HepG2 (cell line): ENCODE measurements around the gene ZNF629. TPM values are rescaled to one million over a fixed set of nuclear protein-coding genes. Genes with fewer than 3 reads are reported as not detected.

ENCODE experiments used
- ATF1 ChIP-seq: IDR thresholded peaks from 2 replicates; pipeline ENCODE4 v1.6.1; 2016; ENCODE audit warnings: mild to moderate bottlenecking, control low read depth
- ATM ChIP-seq: fragments of 450-650 bp; IDR thresholded peaks from 2 replicates; pipeline ENCODE4 v1.7.1; 2017; ENCODE audit warnings: mild to moderate bottlenecking, borderline replicate concordance
- BATF2 ChIP-seq: sonication (generic); formaldehyde crosslinking; IDR thresholded peaks from 2 replicates; pipeline ENCODE4 v1.8.0; 2022; ENCODE audit warnings: mild to moderate bottlenecking, missing genetic modification reagents, moderate library complexity
- CEBPB ChIP-seq: IDR thresholded peaks from 2 replicates; pipeline ENCODE4 v1.6.1; 2011; ENCODE audit warnings: low read depth, low read length, improper control_type of control experiment, borderline replicate concordance
- ESRRA ChIP-seq: sonication (generic); formaldehyde crosslinking; IDR thresholded peaks from 2 replicates; pipeline ENCODE4 v1.5.1; 2020; ENCODE audit warnings: mild to moderate bottlenecking, low read depth, missing genetic modification reagents
- GLI4 ChIP-seq: sonication (generic); formaldehyde crosslinking; IDR thresholded peaks from 2 replicates; pipeline ENCODE4 v1.5.1; 2020; ENCODE audit warnings: missing genetic modification reagents, mild to moderate bottlenecking, moderate library complexity, borderline replicate concordance
- HHEX ChIP-seq: IDR thresholded peaks from 2 replicates; pipeline ENCODE4 v1.6.1; 2016; ENCODE audit warnings: control low read depth
- KLF9 ChIP-seq: IDR thresholded peaks from 2 replicates; pipeline ENCODE4 v1.6.1; 2016; ENCODE audit warnings: low read depth
- MTA3 ChIP-seq: sonication (generic); formaldehyde crosslinking; IDR thresholded peaks from 2 replicates; pipeline ENCODE4 v1.4.0; 2020; ENCODE audit warnings: missing genetic modification reagents
- MYNN ChIP-seq: sonication (generic); formaldehyde crosslinking; IDR thresholded peaks from 2 replicates; pipeline ENCODE4 v1.4.0; 2020; ENCODE audit warnings: mild to moderate bottlenecking, low read depth, missing genetic modification reagents
- RFX3 ChIP-seq: IDR thresholded peaks from 2 replicates; pipeline ENCODE4 v1.6.1; 2016; ENCODE audit warnings: missing biosample characterization, missing genetic modification reagents
- SALL1 ChIP-seq: sonication (generic); formaldehyde crosslinking; IDR thresholded peaks from 2 replicates; pipeline ENCODE4 v1.8.0; 2022; ENCODE audit warnings: mild to moderate bottlenecking, missing genetic modification reagents
- SP1 ChIP-seq, 2 experiments: fragments of 450-650 bp in 1 of 2; sonication (generic) in 1 of 2; formaldehyde crosslinking in 1 of 2; IDR thresholded peaks; 2 replicates each; pipeline versions ENCODE4 v1.4.0 to v1.6.1; 2016 to 2020; ENCODE audit warnings: missing genetic modification reagents in 1 of 2
- STAT6 ChIP-seq: sonication (generic); formaldehyde crosslinking; IDR thresholded peaks from 2 replicates; pipeline ENCODE4 v1.4.0; 2020; ENCODE audit warnings: missing genetic modification reagents, mild to moderate bottlenecking, borderline replicate concordance
- TFAP4 ChIP-seq: sonication (generic); IDR thresholded peaks from 2 replicates; pipeline ENCODE4 v1.6.1; 2016; ENCODE audit warnings: low read depth, borderline replicate concordance
- ZFY ChIP-seq: sonication (generic); formaldehyde crosslinking; IDR thresholded peaks from 2 replicates; pipeline ENCODE4 v1.4.0; 2020; ENCODE audit warnings: missing genetic modification reagents
- ZKSCAN1 ChIP-seq: fragments of 150-350 bp; IDR thresholded peaks from 2 replicates; pipeline ENCODE4 v1.6.1; 2014; ENCODE audit warnings: low read length
- ZNF225 ChIP-seq: sonication (generic); formaldehyde crosslinking; IDR thresholded peaks from 2 replicates; pipeline ENCODE4 v1.4.0; 2020; ENCODE audit warnings: mild to moderate bottlenecking, missing genetic modification reagents
- ZNF460 ChIP-seq: sonication (generic); formaldehyde crosslinking; IDR thresholded peaks from 2 replicates; pipeline ENCODE4 v1.5.1; 2020; ENCODE audit warnings: missing genetic modification reagents, mild to moderate bottlenecking, borderline replicate concordance
- ZNF512 ChIP-seq: sonication (generic); formaldehyde crosslinking; IDR thresholded peaks from 2 replicates; pipeline ENCODE4 v1.4.0; 2020; ENCODE audit warnings: mild to moderate bottlenecking, missing genetic modification reagents
- ZNF547 ChIP-seq: sonication (generic); formaldehyde crosslinking; IDR thresholded peaks from 2 replicates; pipeline ENCODE4 v1.5.1; 2020; ENCODE audit warnings: mild to moderate bottlenecking, missing genetic modification reagents
- ZNF776 ChIP-seq: sonication (generic); formaldehyde crosslinking; IDR thresholded peaks from 2 replicates; pipeline ENCODE4 v1.4.0; 2020; ENCODE audit warnings: mild to moderate bottlenecking, missing genetic modification reagents
- ZNF839 ChIP-seq: sonication (generic); formaldehyde crosslinking; IDR thresholded peaks from 2 replicates; pipeline ENCODE4 v1.4.0; 2020; ENCODE audit warnings: missing genetic modification reagents, mild to moderate bottlenecking, borderline replicate concordance
- polyA plus RNA-seq, 8 experiments: library from polyadenylated mRNA; depleted of rRNA in 3 of 8; stranded (reverse) in 7 of 8; unstranded in 1 of 8; fragments of >200 nt; fragmentation: Illumina TruSeq in 4 of 8; extraction: Trizol in 4 of 8; gene quantifications; 2 replicates each; pipeline versions ENCODE4 v1.2.1 to v1.2.3, GENCODE V29; 2011 to 2016; ENCODE audit warnings: low read depth in 4 of 8, missing spikeins in 1 of 8, mixed read lengths in 1 of 8; ENCODE audit not compliant: insufficient read depth in 1 of 8
- total RNA-seq, 5 experiments: library from RNA; depleted of rRNA; stranded (reverse); fragments of >200 nt; fragmentation: Illumina TruSeq; extraction: Trizol; gene quantifications; 2 replicates each; pipeline ENCODE4 v1.2.3, GENCODE V29; 2016; ENCODE audit warnings: low read depth in 1 of 5
- TF ChIP-seq, protein P1 (sequence below): IDR thresholded peaks from 2 replicates; pipeline ENCODE4 v1.6.1; 2018; ENCODE audit warnings: missing genetic modification reagents

Gene ZNF629
- total and polyA plus RNA-seq, 2 of the 13 experiments (the other 11 are each of a cell fraction or from before 2014, with no cell fraction given): 6.1 to 16.5 TPM

- TF ChIP-seq ZNF512 (CRISPR knock-in tag): peak; percentile 67; the same call in 1 of the 2 replicates
- peak; percentile 87; the same call in 1 of the 2 replicates for TF ChIP-seq ZNF839 (CRISPR knock-in tag)
- TF ChIP-seq, protein P1, sequence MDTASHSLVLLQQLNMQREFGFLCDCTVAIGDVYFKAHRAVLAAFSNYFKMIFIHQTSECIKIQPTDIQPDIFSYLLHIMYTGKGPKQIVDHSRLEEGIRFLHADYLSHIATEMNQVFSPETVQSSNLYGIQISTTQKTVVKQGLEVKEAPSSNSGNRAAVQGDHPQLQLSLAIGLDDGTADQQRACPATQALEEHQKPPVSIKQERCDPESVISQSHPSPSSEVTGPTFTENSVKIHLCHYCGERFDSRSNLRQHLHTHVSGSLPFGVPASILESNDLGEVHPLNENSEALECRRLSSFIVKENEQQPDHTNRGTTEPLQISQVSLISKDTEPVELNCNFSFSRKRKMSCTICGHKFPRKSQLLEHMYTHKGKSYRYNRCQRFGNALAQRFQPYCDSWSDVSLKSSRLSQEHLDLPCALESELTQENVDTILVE (CRISPR knock-in tag): peak; percentile 85; the same call in 1 of the 2 replicates
- TF ChIP-seq BATF2 (CRISPR knock-in tag): peak; percentile 87; the same call in 1 of the 2 replicates
- TF ChIP-seq STAT6: 0 out of 2 replicates have a peak, but pooled peaks have one; percentile 83
- peak; percentile 96 for TF ChIP-seq ZFY (CRISPR knock-in tag)
- TF ChIP-seq ESRRA (CRISPR knock-in tag): peak; percentile 76
- no peak for TF ChIP-seq ATM
- TF ChIP-seq SP1 (IDR thresholded peaks at IDR 0.05): no peak
- TF ChIP-seq SP1 (CRISPR knock-in tag; IDR thresholded peaks at IDR 0.05): peak; percentile 88
- peak; percentile 42; the same call in 1 of the 2 replicates for TF ChIP-seq TFAP4
- peak; percentile 93 for TF ChIP-seq GLI4 (CRISPR knock-in tag)
- TF ChIP-seq MTA3 (CRISPR knock-in tag): no peak
- peak; percentile 62 for TF ChIP-seq ZNF225
- peak; percentile 78 for TF ChIP-seq ZNF776 (CRISPR knock-in tag)
- TF ChIP-seq SALL1 (CRISPR knock-in tag): peak; percentile 81
- TF ChIP-seq ZNF460 (CRISPR knock-in tag): no peak
- TF ChIP-seq ZKSCAN1: no peak
- peak; percentile 94 for TF ChIP-seq ZNF547 (CRISPR knock-in tag)
- TF ChIP-seq RFX3 (CRISPR knock-in tag): no peak
- TF ChIP-seq KLF9: peak; percentile 28; the same call in 1 of the 2 replicates
- TF ChIP-seq HHEX (CRISPR knock-in tag): no peak
- TF ChIP-seq MYNN (CRISPR knock-in tag): 0 out of 2 replicates have a peak, but pooled peaks have one; percentile 74
- TF ChIP-seq ATF1 (CRISPR knock-in tag): no peak
- peak; percentile 96 for TF ChIP-seq CEBPB
Observed at GRCh38 chr16:30775392-30776188, 11.4 kb downstream of the ZNF629 start (continued).
